Measurements from ENCODE around the gene CBX1. TPM values are rescaled to one million over a fixed set of nuclear protein-coding genes. Genes with fewer than 3 reads are reported as not detected.
A peak's percentile ranks its signal among the peaks of the same experiment; 100 is the strongest.

CBX1 gene
- total RNA-seq, 2 experiments from 2014 or later = 61.6 to 63.0 TPM

DNA sequence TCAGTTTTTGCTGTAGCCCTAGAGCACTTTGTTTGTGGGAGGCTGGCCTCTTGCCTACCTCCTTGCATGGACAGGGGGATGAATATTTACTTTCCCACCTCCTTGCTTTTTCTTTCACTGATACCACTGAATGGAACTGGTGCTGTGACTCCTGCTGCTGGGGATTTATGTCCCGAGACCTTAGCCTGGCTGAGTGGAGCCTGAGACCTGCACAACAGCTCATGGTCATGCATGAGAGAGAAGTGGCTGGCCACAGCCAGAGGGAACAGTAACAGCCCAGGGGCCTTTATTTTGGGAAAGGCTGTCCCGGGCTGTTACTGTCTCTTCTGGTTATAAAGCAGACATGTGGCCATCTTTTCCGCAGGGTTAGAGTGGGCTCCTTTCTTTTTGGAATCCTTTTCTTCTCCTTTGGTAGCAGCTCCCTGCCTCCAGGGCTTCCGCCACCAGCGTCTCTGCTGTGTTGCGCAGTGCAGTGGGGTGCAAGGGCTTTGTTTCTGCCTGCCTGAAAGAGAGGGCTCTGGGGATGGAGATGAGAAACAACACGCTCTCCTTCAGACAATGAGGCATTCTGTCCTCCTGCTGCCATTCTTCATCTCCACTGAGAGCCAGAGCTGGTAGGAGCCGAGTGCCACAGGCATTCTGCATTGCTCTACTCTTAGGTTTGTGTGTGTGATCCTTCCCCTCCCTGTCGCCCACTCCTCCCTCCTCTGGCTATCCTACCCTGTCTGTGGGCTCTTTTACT is 20.8 kb upstream of the CBX1 start:
- Mint-ChIP-seq H3K36me3 (ENCODE audit: low read depth) (peaks cover 26% of the 10 kb centered on the region), H3K4me3 (no peak overlapping the region), H3K4me1 (ENCODE audit: low read depth) (no peaks in the 10 kb centered on the region), H3K9me3 (no peaks in the 10 kb centered on the region), H3K27ac (no peak overlapping the region), H3K27me3 (ENCODE audit: low read depth) (no peaks in the 10 kb centered on the region)
- intact Hi-C loops (cut with micrococcal nuclease) = no loop called here
- CTCF ChIA-PET = interaction anchor here (0.6 to 5.3 kb wide), 6 partner anchors 9 to 49 kb away, joined by 3 to 39 read pairs (median 4); no protein-coding TSS in a partner anchor
- no peak for DNase-seq

DNA sequence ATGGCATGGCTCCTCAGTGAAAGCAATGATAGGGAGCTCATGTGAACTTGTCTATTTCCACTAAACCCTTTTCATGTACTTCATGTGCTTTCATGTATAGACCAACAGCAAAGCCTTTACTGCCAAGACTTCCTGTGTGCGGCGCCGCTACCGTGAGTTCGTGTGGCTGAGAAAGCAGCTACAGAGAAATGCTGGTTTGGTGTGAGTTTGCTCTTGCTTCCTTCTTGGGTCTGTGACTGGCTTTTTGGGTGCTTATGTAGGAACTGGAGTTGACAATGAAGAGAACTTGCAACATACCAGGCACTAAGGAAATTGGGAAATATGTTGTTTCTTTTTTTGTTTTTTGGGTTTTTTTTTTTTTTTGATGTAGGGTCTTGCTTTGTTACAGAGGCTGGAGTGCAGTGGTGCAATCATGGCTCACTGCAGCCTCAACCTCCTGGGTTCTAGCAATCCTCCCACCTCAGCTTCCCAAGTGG is 12.0 kb upstream of the CBX1 start:
- Mint-ChIP-seq H3K9me3 (no peaks in the 10 kb centered on the region), H3K27ac (peak overlapping the region; percentile 94), H3K36me3 (ENCODE audit: low read depth) (peaks cover 15% of the 10 kb centered on the region), H3K4me1 (ENCODE audit: low read depth) (peaks cover 46% of the 10 kb centered on the region), H3K4me3 (peak overlapping the region; percentile 46), H3K27me3 (ENCODE audit: low read depth) (no peaks in the 10 kb centered on the region)
- peak; percentile 79 for DNase-seq
- CTCF ChIA-PET = interaction anchor here (0.6 to 3.1 kb wide), 10 partner anchors 8 to 314 kb away, joined by 3 to 14 read pairs (median 3); no protein-coding TSS in a partner anchor
- intact Hi-C loops (cut with micrococcal nuclease) = loop anchor here (2.0 to 5.0 kb wide), 3 partner anchors 18 to 314 kb away; no protein-coding TSS in a partner anchor

DNA sequence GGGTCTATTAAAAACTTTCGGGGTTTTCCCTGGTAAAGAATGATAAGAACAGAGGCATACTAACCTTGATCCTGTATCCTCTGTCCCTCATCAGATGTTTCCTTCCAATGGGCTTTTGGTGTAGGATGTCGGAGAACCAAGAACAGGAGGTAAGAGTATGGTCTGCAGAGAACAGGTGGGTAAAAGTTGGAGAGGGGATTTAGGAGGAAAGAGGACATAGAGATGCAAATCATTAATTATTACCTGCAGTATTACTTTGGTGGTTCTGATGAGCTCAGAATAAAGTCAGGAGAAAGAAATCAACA is 10.6 kb upstream of the CBX1 start:
- peak overlapping the region; percentile 94 for H3K27ac Mint-ChIP-seq
- H3K4me3 Mint-ChIP-seq = peak overlapping the region; percentile 44
- CTCF ChIA-PET = interaction anchor here (0.6 to 3.1 kb wide), 7 partner anchors 17 to 451 kb away, joined by 3 to 14 read pairs (median 4); no protein-coding TSS in a partner anchor
- peaks cover 11% of the 10 kb centered on the region for H3K36me3 Mint-ChIP-seq (ENCODE audit: low read depth)
- no peaks in the 10 kb centered on the region for H3K27me3 Mint-ChIP-seq (ENCODE audit: low read depth)
- intact Hi-C loops (cut with micrococcal nuclease) = loop anchor here (2.0 to 5.0 kb wide), 3 partner anchors 19 to 315 kb away; no protein-coding TSS in a partner anchor
- no peaks in the 10 kb centered on the region for H3K9me3 Mint-ChIP-seq
- no peak for DNase-seq
- H3K4me1 Mint-ChIP-seq (ENCODE audit: low read depth) = peaks cover 54% of the 10 kb centered on the region

DNA sequence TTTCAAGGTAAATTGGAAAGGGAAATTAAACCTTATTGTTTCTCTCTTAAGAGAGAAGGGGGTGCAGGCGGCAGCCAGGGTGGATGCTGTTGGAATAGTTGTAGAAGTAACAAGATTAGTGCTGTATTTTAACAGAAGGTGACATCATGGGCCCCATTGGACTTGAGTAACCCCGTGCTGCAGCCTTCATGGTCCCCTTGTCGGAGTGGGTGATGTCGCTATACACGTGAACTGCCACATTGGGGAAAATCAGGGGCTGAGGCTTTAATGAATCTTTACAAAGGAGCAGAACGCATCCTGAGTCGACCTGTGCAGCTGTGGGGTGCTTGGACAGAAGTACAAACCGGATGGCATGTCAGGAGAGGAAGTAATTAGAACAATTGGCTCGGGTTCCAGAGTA is 9.5 kb upstream of the CBX1 start:
- H3K4me1 Mint-ChIP-seq (ENCODE audit: low read depth) = peaks cover 57% of the 10 kb centered on the region
- peak overlapping the region; percentile 94 for H3K27ac Mint-ChIP-seq
- CTCF ChIA-PET = interaction anchor here (0.7 kb wide), 1 partner anchor 28 kb away, joined by 5 read pairs; no protein-coding TSS in a partner anchor
- no peaks in the 10 kb centered on the region for H3K27me3 Mint-ChIP-seq (ENCODE audit: low read depth)
- DNase-seq = no peak
- H3K4me3 Mint-ChIP-seq = no peak overlapping the region
- H3K9me3 Mint-ChIP-seq = no peaks in the 10 kb centered on the region
- peaks cover 11% of the 10 kb centered on the region for H3K36me3 Mint-ChIP-seq (ENCODE audit: low read depth)
- intact Hi-C loops (cut with micrococcal nuclease) = loop anchor here (5.0 kb wide), 1 partner anchor 317 kb away; no protein-coding TSS in a partner anchor

DNA sequence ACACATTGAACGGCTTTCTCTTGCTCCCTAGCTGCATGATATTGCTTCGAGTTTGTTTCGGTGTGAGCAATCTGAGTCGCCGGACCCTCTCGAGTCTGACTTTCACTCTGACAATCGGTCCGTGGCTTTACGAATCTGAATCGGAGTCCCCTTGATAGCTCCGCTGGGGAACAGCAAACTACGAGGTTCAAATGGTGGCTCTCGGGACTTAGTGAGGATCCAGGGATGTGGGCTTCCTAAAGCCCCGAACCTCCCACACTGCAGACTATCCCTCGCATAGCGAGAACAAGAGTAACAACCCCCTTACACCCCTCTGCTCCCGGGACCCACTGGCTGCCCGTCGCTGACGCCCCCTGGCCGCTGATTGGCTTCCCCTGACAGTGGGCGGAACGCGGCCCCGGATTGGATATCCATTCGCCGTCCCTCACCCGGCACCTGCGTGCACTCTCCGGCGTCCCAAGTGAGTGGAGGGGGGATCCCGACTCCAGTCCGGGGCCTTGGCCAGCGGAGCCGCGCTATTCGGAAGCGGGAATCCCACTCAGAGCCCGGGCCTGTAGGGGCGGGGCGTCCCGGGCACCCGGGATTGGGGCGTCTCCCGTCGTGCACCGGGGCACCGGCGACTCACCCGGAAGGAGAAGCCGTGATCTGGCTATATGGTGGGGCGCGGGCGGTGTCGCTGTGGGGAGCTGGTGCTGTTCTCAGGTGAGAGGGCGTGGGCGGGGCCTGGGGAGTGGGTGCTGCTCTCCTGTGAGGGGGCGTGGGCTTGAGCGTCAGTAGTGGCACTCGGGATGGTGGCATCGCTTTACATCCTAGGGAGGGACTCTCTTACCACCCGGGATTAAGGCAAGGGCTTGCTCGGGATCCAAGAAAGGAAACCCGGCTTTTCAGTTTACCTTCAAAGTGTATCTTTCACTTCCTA is 6.1 kb upstream of the CBX1 start, which contains the start of gene SNX11:
SNX11 (plus strand) TSS at position 630 of the 919 bp plus-strand sequence. CDS start 4,278 bp downstream, outside the sequence.
- H3K4me3 Mint-ChIP-seq = peak within 1 kb of the TSS; percentile 97

DNA sequence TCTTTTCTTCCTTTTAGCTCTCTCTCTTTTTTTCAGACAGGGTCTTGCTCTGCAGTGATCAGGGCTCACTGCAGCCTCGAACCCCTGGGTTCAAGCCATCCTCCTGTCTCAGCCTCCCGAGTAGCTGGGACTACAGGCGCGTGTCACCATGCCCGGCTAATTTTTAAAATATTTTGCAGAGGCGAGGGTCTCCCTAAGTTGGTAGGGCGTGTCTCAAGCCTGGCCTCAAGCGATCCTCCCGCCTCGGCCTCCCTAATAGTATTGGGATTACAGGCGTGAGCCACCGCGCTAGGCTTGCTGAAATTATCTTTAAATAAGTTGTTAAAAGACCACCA is 5.5 kb upstream of the CBX1 start:
- Mint-ChIP-seq H3K27ac (no peak overlapping the region), H3K4me1 (ENCODE audit: low read depth) (peaks cover 53% of the 10 kb centered on the region), H3K9me3 (peaks cover 6% of the 10 kb centered on the region), H3K4me3 (peak overlapping the region; percentile 97), H3K27me3 (ENCODE audit: low read depth) (no peaks in the 10 kb centered on the region), H3K36me3 (ENCODE audit: low read depth) (no peaks in the 10 kb centered on the region)
- no peak for DNase-seq
- CTCF ChIA-PET = interaction anchor here (0.6 to 1.4 kb wide), 3 partner anchors 20 to 82 kb away, joined by 3 to 4 read pairs (median 4); no protein-coding TSS in a partner anchor
- intact Hi-C loops (cut with micrococcal nuclease) = loop anchor here (1.0 to 10.0 kb wide), 4 partner anchors 58 to 1088 kb away; partner anchors contain the start of genes NFE2L1, SCRN2 and SP2

More for the DNA sequence above, 6.1 kb upstream of the CBX1 start, which contains the start of gene SNX11:
- intact Hi-C loops (cut with micrococcal nuclease) = loop anchor here (1.0 to 10.0 kb wide), 4 partner anchors 59 to 1087 kb away; partner anchors contain the start of genes NFE2L1, SCRN2 and SP2
- peaks cover 2% of the 10 kb centered on the region for H3K36me3 Mint-ChIP-seq (ENCODE audit: low read depth)
- no peaks in the 10 kb centered on the region for H3K27me3 Mint-ChIP-seq (ENCODE audit: low read depth)
- CTCF ChIA-PET = interaction anchor here (0.7 to 1.6 kb wide), 7 partner anchors 11 to 137 kb away, joined by 3 to 10 read pairs (median 4); partner anchors contain the start of gene CDK5RAP3
- H3K9me3 Mint-ChIP-seq = peaks cover 5% of the 10 kb centered on the region
- peak; percentile 96 for DNase-seq
- H3K4me1 Mint-ChIP-seq (ENCODE audit: low read depth) = peaks cover 56% of the 10 kb centered on the region
- H3K27ac Mint-ChIP-seq = peak within 1 kb of the TSS; percentile 93

DNA sequence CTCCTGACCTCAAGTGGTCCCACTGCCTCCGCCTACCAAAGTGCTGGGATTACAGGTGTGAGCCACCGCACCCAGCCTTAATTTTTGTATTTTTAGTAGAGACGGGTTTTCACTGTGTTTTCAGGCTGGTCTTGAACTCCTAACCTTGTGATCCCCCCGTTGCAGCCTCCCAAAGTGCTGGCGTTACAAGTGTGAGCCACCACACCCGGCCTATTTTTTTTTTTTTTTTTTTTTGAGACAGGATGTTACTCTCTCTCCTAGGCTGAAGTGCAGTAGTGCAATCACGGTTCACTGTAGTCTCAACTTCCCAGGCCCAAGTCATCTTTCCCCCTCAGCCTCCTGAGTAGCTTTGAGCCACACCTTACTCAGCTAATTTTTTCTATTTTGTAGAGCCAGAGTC is 3.2 kb upstream of the CBX1 start:
- DNase-seq = no peak
- CTCF ChIA-PET = interaction anchor here (1.1 kb wide), 1 partner anchor 157 kb away, joined by 5 read pairs; no protein-coding TSS in a partner anchor
- Mint-ChIP-seq H3K4me3 (no peak overlapping the region), H3K4me1 (ENCODE audit: low read depth) (peaks cover 46% of the 10 kb centered on the region), H3K27me3 (ENCODE audit: low read depth) (no peaks in the 10 kb centered on the region), H3K9me3 (peaks cover 6% of the 10 kb centered on the region), H3K27ac (no peak overlapping the region), H3K36me3 (ENCODE audit: low read depth) (no peaks in the 10 kb centered on the region)
- intact Hi-C loops (cut with micrococcal nuclease) = loop anchor here (5.0 to 10.0 kb wide), 3 partner anchors 260 to 1090 kb away; partner anchors contain the start of genes ATP5MC1 and SCRN2

DNA sequence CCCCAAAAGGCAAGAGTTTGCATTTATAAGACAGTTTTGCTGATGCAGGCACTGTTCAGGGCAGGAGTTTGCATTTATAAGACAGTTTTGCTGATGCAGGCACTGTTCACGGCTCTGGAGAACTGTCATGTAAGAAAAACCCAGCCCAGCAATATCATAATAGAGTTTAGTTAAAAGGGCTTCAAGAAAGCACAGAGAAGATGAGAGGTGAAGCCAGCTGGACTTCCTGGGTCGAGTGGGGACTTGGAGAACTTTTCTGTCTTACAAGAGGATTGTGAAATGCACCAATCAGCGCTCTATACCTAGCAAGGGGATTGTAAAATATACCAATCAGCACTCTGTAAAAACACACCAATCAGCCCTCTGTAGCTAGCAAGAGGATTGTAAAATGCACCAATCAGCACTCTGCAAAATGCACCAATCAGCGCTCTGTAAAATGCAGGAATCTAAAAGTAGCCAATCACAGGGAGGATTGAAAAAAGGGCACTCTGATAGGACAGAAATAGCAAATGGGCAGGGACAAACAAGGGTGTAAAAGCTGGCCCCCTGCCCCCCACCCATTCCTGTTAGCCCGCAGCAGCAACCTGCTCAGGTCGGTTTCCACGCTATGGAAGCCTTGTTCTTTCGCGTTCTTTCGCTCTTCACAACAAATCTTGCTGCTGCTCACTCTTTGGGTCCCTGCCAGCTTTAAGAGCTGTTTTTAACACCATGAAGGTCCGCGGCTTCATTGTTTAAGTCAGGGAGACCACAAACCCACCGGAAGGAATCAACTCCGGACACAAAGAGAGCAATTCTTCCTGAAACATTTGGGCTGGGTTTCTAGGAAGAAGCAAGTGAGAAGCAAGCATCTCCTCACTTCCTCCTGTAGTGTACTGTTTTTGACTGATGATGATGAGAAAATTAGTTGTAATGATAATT is 1.8 kb upstream of the CBX1 start:
- peaks cover 6% of the 10 kb centered on the region for H3K9me3 Mint-ChIP-seq
- H3K27me3 Mint-ChIP-seq (ENCODE audit: low read depth) = no peaks in the 10 kb centered on the region
- DNase-seq = peak; percentile 63
- CTCF ChIA-PET = interaction anchor here (0.6 to 1.1 kb wide), 2 partner anchors 26 to 30 kb away, joined by 3 to 4 read pairs; no protein-coding TSS in a partner anchor
- H3K36me3 Mint-ChIP-seq (ENCODE audit: low read depth) = no peaks in the 10 kb centered on the region
- peak overlapping the region; percentile 50 for H3K4me3 Mint-ChIP-seq
- no peak overlapping the region for H3K27ac Mint-ChIP-seq
- intact Hi-C loops (cut with micrococcal nuclease) = loop anchor here (5.0 to 10.0 kb wide), 3 partner anchors 258 to 1092 kb away; partner anchors contain the start of genes ATP5MC1 and SCRN2
- peaks cover 37% of the 10 kb centered on the region for H3K4me1 Mint-ChIP-seq (ENCODE audit: low read depth)

DNA sequence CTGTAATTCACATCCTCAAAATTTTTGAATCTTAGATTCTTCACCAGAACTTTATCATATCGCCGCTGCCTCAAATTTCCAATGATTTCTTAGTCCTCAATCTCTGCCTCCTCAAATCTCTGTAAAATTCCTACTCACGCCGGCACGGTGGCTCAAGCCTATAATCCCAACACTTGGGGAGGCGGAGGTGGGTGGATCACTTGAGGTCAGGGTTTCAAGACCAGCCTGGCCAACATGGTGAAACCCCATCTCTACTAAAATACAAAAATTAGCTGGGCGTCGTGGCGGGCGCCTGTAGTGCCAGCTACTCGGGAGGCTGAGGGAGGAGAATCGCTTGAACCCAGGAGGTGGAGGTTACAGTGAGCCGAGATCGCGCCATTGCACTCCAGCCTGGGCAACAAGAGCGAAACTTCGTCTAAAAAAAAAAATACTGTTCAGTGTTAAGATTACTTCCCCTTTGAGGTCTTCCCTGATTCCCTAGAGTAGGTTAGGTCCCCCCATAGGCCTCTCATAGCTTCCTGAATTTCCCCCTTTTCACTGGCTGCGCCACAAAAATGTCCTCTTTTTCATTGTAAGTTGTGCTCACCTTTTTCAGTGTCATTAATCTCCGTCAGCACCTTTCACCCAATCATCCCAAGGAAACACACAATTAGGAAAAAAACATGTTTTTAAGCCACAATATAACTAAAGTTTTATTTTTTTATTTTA is 919 bp upstream of the CBX1 start:
- H3K4me3 Mint-ChIP-seq = peak overlapping the region; percentile 97

DNA sequence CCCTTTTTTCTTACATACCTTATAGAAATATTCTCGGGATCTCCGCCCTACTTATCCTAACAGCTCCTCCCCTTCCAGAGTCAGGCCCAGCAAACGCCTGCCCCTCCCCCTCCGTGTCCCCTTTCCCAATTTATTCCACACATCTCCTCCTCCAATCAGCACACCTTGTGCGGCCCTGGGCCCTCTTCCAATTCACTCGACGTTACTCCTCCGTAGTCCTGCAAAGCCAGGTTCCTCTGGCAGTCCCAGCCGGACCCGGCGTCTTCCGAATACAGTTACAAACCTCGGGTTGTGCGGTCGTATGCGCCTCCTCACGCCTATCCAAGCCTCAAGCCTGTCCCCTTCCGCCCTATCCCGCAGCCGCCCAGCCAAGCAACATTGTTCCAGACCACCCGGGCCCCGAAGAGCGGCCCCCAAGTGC is 677 bp downstream of the CBX1 start:
- peaks cover 6% of the 10 kb centered on the region for H3K9me3 Mint-ChIP-seq

More for the DNA sequence above, 919 bp upstream of the CBX1 start:
- CTCF ChIA-PET = interaction anchor here (0.6 to 0.8 kb wide), 2 partner anchors 27 to 29 kb away, joined by 3 read pairs; no protein-coding TSS in a partner anchor
- peaks cover 6% of the 10 kb centered on the region for H3K9me3 Mint-ChIP-seq
- no peaks in the 10 kb centered on the region for H3K27me3 Mint-ChIP-seq (ENCODE audit: low read depth)
- peak overlapping the region; percentile 81 for H3K27ac Mint-ChIP-seq
- DNase-seq = no peak
- peaks cover 35% of the 10 kb centered on the region for H3K4me1 Mint-ChIP-seq (ENCODE audit: low read depth)
- no peaks in the 10 kb centered on the region for H3K36me3 Mint-ChIP-seq (ENCODE audit: low read depth)
- intact Hi-C loops (cut with micrococcal nuclease) = loop anchor here (5.0 to 10.0 kb wide), 3 partner anchors 257 to 1093 kb away; partner anchors contain the start of genes ATP5MC1 and SCRN2

More for the DNA sequence above, 677 bp downstream of the CBX1 start:
- intact Hi-C loops (cut with micrococcal nuclease) = loop anchor here (1.0 to 10.0 kb wide), 5 partner anchors 52 to 1094 kb away; partner anchors contain the start of genes ATP5MC1, NFE2L1 and SCRN2
- Mint-ChIP-seq H3K4me1 (ENCODE audit: low read depth) (peaks cover 40% of the 10 kb centered on the region), H3K27me3 (ENCODE audit: low read depth) (no peaks in the 10 kb centered on the region), H3K36me3 (ENCODE audit: low read depth) (peaks cover under 1% of the 10 kb centered on the region), H3K27ac (peak overlapping the region; percentile 50), H3K4me3 (peak overlapping the region; percentile 97)
- DNase-seq = no peak
- CTCF ChIA-PET = interaction anchor here (0.7 kb wide), 1 partner anchor 12 kb away, joined by 3 read pairs; no protein-coding TSS in a partner anchor

Data from activated naive CD4-positive, alpha-beta T cell treated with anti-CD3 and anti-CD28 coated beads for 36 hours (primary cell).